WI38 (cell line): Measurements from ENCODE around the gene ZNF346.

Experiments
- H3K4me3 ChIP-seq: 2 replicates; pipeline ENCODE4 v1.5.1; 2011; ENCODE audit warnings: low read depth, mild to moderate bottlenecking, control low read depth, low read length
- CTCF ChIP-seq: IDR thresholded peaks from 2 replicates; pipeline ENCODE4 v1.5.1; 2012; ENCODE audit warnings: low read depth, mild to moderate bottlenecking, control low read depth, low read length

Gene ZNF346

GRCh38 chr5:177090813-177091212 is 68.3 kb downstream of the ZNF346 start:
- TF ChIP-seq CTCF = no peak
- no peak overlapping the region for H3K4me3 ChIP-seq

- no peak overlapping the region for H3K4me3 ChIP-seq
- TF ChIP-seq CTCF = no peak
Measured at GRCh38 chr5:177091232-177091631, 68.7 kb downstream of the ZNF346 start.

- no peak overlapping the region for H3K4me3 ChIP-seq
- TF ChIP-seq CTCF = no peak
Measured at GRCh38 chr5:177092178-177093081, 69.9 kb downstream of the ZNF346 start.

GRCh38 chr5:177093082-177093712 is 70.7 kb downstream of the ZNF346 start:
- no peak overlapping the region for H3K4me3 ChIP-seq
- TF ChIP-seq CTCF = no peak

GRCh38 chr5:177093803-177094202 is 71.3 kb downstream of the ZNF346 start:
- no peak overlapping the region for H3K4me3 ChIP-seq
- TF ChIP-seq CTCF = no peak

- no peak for TF ChIP-seq CTCF
- H3K4me3 ChIP-seq = no peak overlapping the region
Measured at GRCh38 chr5:177094224-177095087, 72.0 kb downstream of the ZNF346 start.
